ENCODE results near the gene SLAMF9. TPM values are rescaled to one million over a fixed set of nuclear protein-coding genes. Genes with fewer than 3 reads are reported as not detected.

The SLAMF9 gene
- total and polyA plus RNA-seq, 2 of the 8 experiments (the other 6 are each of a cell fraction or from before 2014, with no cell fraction given): not detected

DNA sequence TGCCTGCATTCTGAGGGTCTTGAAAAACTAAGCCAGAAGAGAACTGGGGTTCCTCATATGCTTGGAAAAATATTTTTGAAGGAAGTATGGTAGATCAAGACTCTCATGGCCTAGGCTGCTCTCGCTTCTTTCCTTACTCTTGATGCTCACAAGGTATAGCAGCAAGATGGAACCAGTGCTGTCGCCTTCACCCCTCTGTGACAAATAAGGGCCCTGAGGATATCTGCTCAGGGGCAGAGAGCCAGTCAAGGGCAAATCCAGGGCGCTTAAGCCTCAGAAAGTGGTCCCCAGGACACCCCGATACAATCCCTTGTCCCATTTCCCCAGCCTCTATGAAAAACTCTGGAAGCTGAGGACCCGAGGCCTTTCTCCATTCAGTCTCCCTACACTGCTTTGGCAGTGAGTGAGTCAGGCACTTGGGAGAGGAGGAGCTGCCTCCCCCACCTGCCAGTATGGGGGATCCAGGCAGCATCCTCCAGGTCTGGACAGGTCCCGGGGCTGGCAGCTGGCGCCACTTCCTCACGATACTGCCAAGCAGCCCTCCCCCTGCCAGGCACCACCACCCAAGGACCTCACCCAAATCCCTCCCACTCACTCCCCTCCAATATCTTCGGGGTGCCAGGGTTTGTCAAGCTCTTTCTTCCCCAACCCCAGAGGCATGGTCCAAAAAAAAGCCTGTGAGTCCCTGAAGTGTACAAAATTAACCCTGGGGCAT lies 10.0 kb downstream of the SLAMF9 start:
- Histone ChIP-seq H2BK120ac (replicated peaks; ENCODE audit: low read depth, low read length) (no peak overlapping the region), H2AFZ (ENCODE audit: low read length) (no peak overlapping the region), H3K79me1 (ENCODE audit: low read depth, low read length) (peaks cover 2% of the 10 kb centered on the region; the same call in 1 of the 2 replicates), H2BK20ac (ENCODE audit: low read length) (no peak overlapping the region), H2BK5ac (ENCODE audit: low read depth, low read length) (no peak overlapping the region), H3K4me1 (replicated peaks in 1 of 4; ENCODE audit: control insufficient read depth in 3 of 4, insufficient read depth in 4 of 4, low read length in 3 of 4) (peaks cover 7 to 24% (median 15%) of the 10 kb centered on the region in 4 experiments), H2AK5ac (ENCODE audit: low read depth, low read length) (peak overlapping the region; percentile 85; the same call in 1 of the 2 replicates), H3K79me2 (ENCODE audit: control insufficient read depth in 1 of 2, insufficient read depth in 2 of 2, low read length in 2 of 2) (peaks cover 3 to 12% of the 10 kb centered on the region in 2 experiments; a peak in 2 of 4 replicates), H4K91ac (replicated peaks; ENCODE audit: insufficient read length, low read length) (no peak overlapping the region), H3K18ac (ENCODE audit: extremely low read depth, low read length) (peak overlapping the region; percentile 60), H3K4me2 (ENCODE audit: insufficient read depth in 1 of 2, low read depth in 2 of 2, low read length in 2 of 2) (peak overlapping the region; percentile 72 to 77), H3K4me3 (ENCODE audit: extremely low read depth in 1 of 4, insufficient read depth in 2 of 4, low read depth in 3 of 4, low read length in 4 of 4) (peak overlapping the region in 3 of 4 experiments; percentile 49 to 82 (median 67); a peak in 5 of 8 replicates), H3K36me3 (ENCODE audit: control insufficient read depth in 2 of 4, insufficient read depth in 4 of 4, low read length in 3 of 4) (peaks cover 0 to 12% (median 0%) of the 10 kb centered on the region in 4 experiments; a peak in 5 of 8 replicates), H4K8ac (ENCODE audit: extremely low read depth, insufficient read depth, low read length) (peak overlapping the region; percentile 73; the same call in 1 of the 2 replicates), H2BK12ac (ENCODE audit: low read depth, low read length) (0 out of 2 replicates have a peak overlapping the region, but pooled peaks have one; percentile 39), H3K4ac (replicated peaks; ENCODE audit: insufficient read length, low read depth, low read length) (no peak overlapping the region), H3K56ac (replicated peaks; ENCODE audit: insufficient read length, low read depth, low read length) (no peak overlapping the region), H3K27ac (ENCODE audit: low read depth, low read length) (no peak overlapping the region), H3K9ac (replicated peaks in 1 of 4; ENCODE audit: extremely low read depth in 1 of 4, low read depth in 3 of 4, low read length in 3 of 4) (no peak overlapping the region), H3K9me3 (ENCODE audit: insufficient read depth in 2 of 2, low read depth in 1 of 2, low read length in 1 of 2) (no peaks in the 10 kb centered on the region), H3K23ac (ENCODE audit: insufficient read length) (no peak overlapping the region), H3K14ac (ENCODE audit: insufficient read length) (no peak overlapping the region), H2BK15ac (ENCODE audit: low read length) (no peak overlapping the region), H4K5ac (ENCODE audit: insufficient read length, low read depth, low read length) (no peak overlapping the region), H3K27me3 (replicated peaks in 1 of 4; ENCODE audit: control insufficient read depth in 3 of 4, extremely low read depth in 1 of 4, insufficient read depth in 3 of 4, low read length in 3 of 4) (no peaks in the 10 kb centered on the region), H4K20me1 (replicated peaks in 1 of 2; ENCODE audit: control insufficient read depth in 1 of 2, insufficient read depth in 2 of 2, low read length in 2 of 2) (no peaks in the 10 kb centered on the region), H3K23me2 (ENCODE audit: low read depth, low read length) (peaks cover 10% of the 10 kb centered on the region; the same call in 1 of the 2 replicates)
- FAIRE-seq: no peak
- ChIA-PET CTCF (ENCODE audit: partially characterized antibody) (interaction anchor here (0.6 to 35.5 kb wide), 5 partner anchors 7 to 61 kb away, joined by 3 to 696 read pairs (median 5); no protein-coding TSS in a partner anchor), POLR2A (ENCODE audit: partially characterized antibody) (interaction anchor here (0.6 to 2.8 kb wide), 13 partner anchors 8 to 134 kb away, joined by 3 to 19 read pairs (median 4); partner anchors contain the start of genes CFAP45 and PIGM)
- DNase-seq (ENCODE audit: low read depth in 1 of 2, low spot score in 2 of 2): no peak
- TF ChIP-seq PHF8 (conservative IDR thresholded peaks at IDR 0.05; ENCODE audit: low read depth, low read length) (no peak), KDM4A (IDR thresholded peaks at IDR 0.05; ENCODE audit: low read depth, low read length, severe bottlenecking) (peak; percentile 5)
- 85% methylated on average over 9 of the region's 9 CpGs; no CpG with 5 or more reads in 1 of the 2 experiments for WGBS, 2 experiments (ENCODE audit: extremely low coverage in 1 of 2, insufficient coverage in 1 of 2, insufficient read length in 1 of 2, insufficient replicate concordance in 2 of 2, low coverage in 1 of 2, low lambda C conversion rate in 2 of 2, missing lambda C conversion rate in 1 of 2)

Data from H1 (cell line).